GM12864 (cell line): ENCODE data around the gene KIF3C.
"Not testable (repeated sequence)": the region's sequence is repeated elsewhere in the genome, so short reads cannot be mapped to it uniquely, and the experiment has no call there.

ENCODE experiments used
- DNase-seq: peaks from one replicate; pipeline ENCODE4 v3.0.0-alpha.2; 2011; ENCODE audit warnings: low read depth
- H3K4me3 ChIP-seq: 2 replicates; pipeline ENCODE4 v1.5.1; 2011; ENCODE audit warnings: mild to moderate bottlenecking, low read depth, low read length, control low read depth
- CTCF ChIP-seq: IDR thresholded peaks from 2 replicates; pipeline ENCODE4 v1.5.1; 2011; ENCODE audit warnings: low read depth, mild to moderate bottlenecking, moderate library complexity, low read length, control low read depth, inconsistent platforms; ENCODE audit errors: missing control alignments

Gene KIF3C

GRCh38 chr2:25899404-25899970, 82.8 kb downstream of the KIF3C start:
- H3K4me3 ChIP-seq: no peak overlapping the region
- DNase-seq: no peak
- TF ChIP-seq CTCF: no peak

- no peak for TF ChIP-seq CTCF
- H3K4me3 ChIP-seq: no peak overlapping the region
- no peak for DNase-seq
Measured at GRCh38 chr2:25897506-25897905, 84.8 kb downstream of the KIF3C start.

- not testable (repeated sequence) for DNase-seq
Measured at GRCh38 chr2:25896308-25896707, 86.0 kb downstream of the KIF3C start.

GRCh38 chr2:25895610-25896009, 86.7 kb downstream of the KIF3C start:
- no peak for TF ChIP-seq CTCF
- no peak for DNase-seq
- no peak overlapping the region for H3K4me3 ChIP-seq

More at GRCh38 chr2:25896308-25896707, 86.0 kb downstream of the KIF3C start:
- not testable (repeated sequence) for H3K4me3 ChIP-seq

- DNase-seq: no peak
- no peak for TF ChIP-seq CTCF
- no peak overlapping the region for H3K4me3 ChIP-seq
Measured at GRCh38 chr2:25895018-25895417, 87.3 kb downstream of the KIF3C start.

GRCh38 chr2:25894135-25894830, 88.0 kb downstream of the KIF3C start:
- no peak overlapping the region for H3K4me3 ChIP-seq
- no peak for DNase-seq
- TF ChIP-seq CTCF: no peak

- no peak for DNase-seq
- no peak for TF ChIP-seq CTCF
- H3K4me3 ChIP-seq: no peak overlapping the region
Measured at GRCh38 chr2:25891672-25892071, 90.6 kb downstream of the KIF3C start.
